Stimulated activated CD8-positive, alpha-beta memory T cell treated with anti-CD3 and anti-CD28 coated beads, Interleukin-7, amount 100 ng/mL, for 48 hours (primary cell): Measurements from ENCODE around the gene UBA5.
"Not testable (repeated sequence)": the region's sequence is repeated elsewhere in the genome, so short reads cannot be mapped to it uniquely, and the experiment has no call there.

ENCODE experiments used
- DNase-seq, 2 donors: peaks; one replicate each; pipeline ENCODE4 v3.0.0-alpha.2; 2020; ENCODE audit warnings: low read depth in 1 of 2; ENCODE audit errors: extremely low read depth in 1 of 2

UBA5 gene

GRCh38 chr3:132660052-132660810 is at the start of gene UBA5:
Gene UBA5 (plus strand): TSS chr3:132660329. CDS start chr3:132660538, 209 bp downstream.
- peak; percentile 49 to 60 for DNase-seq

GRCh38 chr3:132615301-132615700 is 44.8 kb upstream of the UBA5 start:
- not testable (repeated sequence) for DNase-seq

- no peak for DNase-seq
Observed at GRCh38 chr3:132615881-132616280, 44.2 kb upstream of the UBA5 start.

- no peak for DNase-seq
Observed at GRCh38 chr3:132616780-132617179, 43.3 kb upstream of the UBA5 start.

GRCh38 chr3:132622148-132622547 is 38.0 kb upstream of the UBA5 start:
- no peak for DNase-seq

- no peak for DNase-seq
Observed at GRCh38 chr3:132622761-132623160, 37.4 kb upstream of the UBA5 start.

- DNase-seq = no peak
Observed at GRCh38 chr3:132623646-132624045, 36.5 kb upstream of the UBA5 start.

- no peak for DNase-seq
Observed at GRCh38 chr3:132624790-132625189, 35.3 kb upstream of the UBA5 start.

- DNase-seq = no peak
Observed at GRCh38 chr3:132625613-132626012, 34.5 kb upstream of the UBA5 start.

- no peak for DNase-seq
Observed at GRCh38 chr3:132626955-132627354, 33.2 kb upstream of the UBA5 start.

GRCh38 chr3:132628157-132628556 is 32.0 kb upstream of the UBA5 start:
- DNase-seq = no peak

- no peak for DNase-seq
Observed at GRCh38 chr3:132629928-132630327, 30.2 kb upstream of the UBA5 start.

- no peak for DNase-seq
Observed at GRCh38 chr3:132630612-132631011, 29.5 kb upstream of the UBA5 start.

- DNase-seq = no peak
Observed at GRCh38 chr3:132635052-132635451, 25.1 kb upstream of the UBA5 start.

GRCh38 chr3:132637590-132637989 is 22.5 kb upstream of the UBA5 start:
- DNase-seq = no peak

- no peak for DNase-seq
Observed at GRCh38 chr3:132638706-132639105, 21.4 kb upstream of the UBA5 start.

- DNase-seq = not testable (repeated sequence)
Observed at GRCh38 chr3:132641427-132641826, 18.7 kb upstream of the UBA5 start.

GRCh38 chr3:132641837-132642538 is 18.1 kb upstream of the UBA5 start:
- no peak for DNase-seq

- no peak for DNase-seq
Observed at GRCh38 chr3:132642539-132642847, 17.6 kb upstream of the UBA5 start.

- no peak for DNase-seq
Observed at GRCh38 chr3:132643366-132643765, 16.8 kb upstream of the UBA5 start.

GRCh38 chr3:132645058-132645457 is 15.1 kb upstream of the UBA5 start:
- no peak for DNase-seq

- no peak for DNase-seq
Observed at GRCh38 chr3:132650153-132650552, 10.0 kb upstream of the UBA5 start.
